ENCODE measurements around the gene CFAP45. TPM values are rescaled to one million over a fixed set of nuclear protein-coding genes. Genes with fewer than 3 reads are reported as not detected.

CFAP45 gene
- polyA plus RNA-seq, 1 experiment = 0.56 TPM

DNA sequence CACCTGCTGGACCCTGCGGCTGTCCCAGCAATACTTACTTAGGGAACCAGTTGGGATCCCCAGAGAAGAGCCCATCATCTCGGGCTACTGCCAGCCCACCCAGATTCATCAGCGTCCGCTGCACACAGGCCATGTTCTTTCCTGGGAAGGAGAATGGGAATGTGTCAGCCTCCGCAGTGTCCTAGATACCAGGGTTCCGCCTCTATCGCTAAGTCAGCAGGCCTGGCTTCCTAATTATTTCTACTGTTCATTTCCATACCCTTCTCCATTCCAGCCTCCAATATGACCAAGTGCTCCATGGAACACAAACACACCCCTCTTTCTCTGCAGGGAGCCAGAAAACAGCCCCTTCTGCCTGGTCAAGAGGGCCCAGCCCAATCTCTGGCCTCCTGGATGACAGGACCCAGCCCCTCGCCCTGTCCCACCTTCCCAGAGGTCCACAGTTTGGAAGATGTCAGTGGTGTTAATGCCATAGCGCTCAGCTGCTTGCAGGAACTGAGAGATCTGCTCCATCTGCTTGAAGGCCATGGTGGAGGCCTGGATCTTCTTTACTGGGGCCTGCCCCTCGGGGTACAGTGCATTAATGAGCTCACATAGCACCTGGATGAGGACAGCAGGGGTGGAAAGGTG, 19.4 kb upstream of the CFAP45 start:
- ChIA-PET CTCF (interaction anchor here (0.6 kb wide), 1 partner anchor 19 kb away, joined by 3 read pairs; no protein-coding TSS in a partner anchor), POLR2A (no interaction called here)
- TF ChIP-seq, protein P1, sequence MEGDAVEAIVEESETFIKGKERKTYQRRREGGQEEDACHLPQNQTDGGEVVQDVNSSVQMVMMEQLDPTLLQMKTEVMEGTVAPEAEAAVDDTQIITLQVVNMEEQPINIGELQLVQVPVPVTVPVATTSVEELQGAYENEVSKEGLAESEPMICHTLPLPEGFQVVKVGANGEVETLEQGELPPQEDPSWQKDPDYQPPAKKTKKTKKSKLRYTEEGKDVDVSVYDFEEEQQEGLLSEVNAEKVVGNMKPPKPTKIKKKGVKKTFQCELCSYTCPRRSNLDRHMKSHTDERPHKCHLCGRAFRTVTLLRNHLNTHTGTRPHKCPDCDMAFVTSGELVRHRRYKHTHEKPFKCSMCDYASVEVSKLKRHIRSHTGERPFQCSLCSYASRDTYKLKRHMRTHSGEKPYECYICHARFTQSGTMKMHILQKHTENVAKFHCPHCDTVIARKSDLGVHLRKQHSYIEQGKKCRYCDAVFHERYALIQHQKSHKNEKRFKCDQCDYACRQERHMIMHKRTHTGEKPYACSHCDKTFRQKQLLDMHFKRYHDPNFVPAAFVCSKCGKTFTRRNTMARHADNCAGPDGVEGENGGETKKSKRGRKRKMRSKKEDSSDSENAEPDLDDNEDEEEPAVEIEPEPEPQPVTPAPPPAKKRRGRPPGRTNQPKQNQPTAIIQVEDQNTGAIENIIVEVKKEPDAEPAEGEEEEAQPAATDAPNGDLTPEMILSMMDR (IDR thresholded peaks at IDR 0.05; ENCODE audit: insufficient read depth, low read depth, low read length) = no peak
- no peak for DNase-seq (ENCODE audit: low read depth)
- no peaks in the 10 kb centered on the region for H3K27me3 ChIP-seq (ENCODE audit: control insufficient read depth, insufficient read depth, low read length)
- no peak overlapping the region for H3K4me3 ChIP-seq (ENCODE audit: low read depth, low read length)
- H3K36me3 ChIP-seq (ENCODE audit: control insufficient read depth, insufficient read depth, low read length) = peaks cover 21% of the 10 kb centered on the region

DNA sequence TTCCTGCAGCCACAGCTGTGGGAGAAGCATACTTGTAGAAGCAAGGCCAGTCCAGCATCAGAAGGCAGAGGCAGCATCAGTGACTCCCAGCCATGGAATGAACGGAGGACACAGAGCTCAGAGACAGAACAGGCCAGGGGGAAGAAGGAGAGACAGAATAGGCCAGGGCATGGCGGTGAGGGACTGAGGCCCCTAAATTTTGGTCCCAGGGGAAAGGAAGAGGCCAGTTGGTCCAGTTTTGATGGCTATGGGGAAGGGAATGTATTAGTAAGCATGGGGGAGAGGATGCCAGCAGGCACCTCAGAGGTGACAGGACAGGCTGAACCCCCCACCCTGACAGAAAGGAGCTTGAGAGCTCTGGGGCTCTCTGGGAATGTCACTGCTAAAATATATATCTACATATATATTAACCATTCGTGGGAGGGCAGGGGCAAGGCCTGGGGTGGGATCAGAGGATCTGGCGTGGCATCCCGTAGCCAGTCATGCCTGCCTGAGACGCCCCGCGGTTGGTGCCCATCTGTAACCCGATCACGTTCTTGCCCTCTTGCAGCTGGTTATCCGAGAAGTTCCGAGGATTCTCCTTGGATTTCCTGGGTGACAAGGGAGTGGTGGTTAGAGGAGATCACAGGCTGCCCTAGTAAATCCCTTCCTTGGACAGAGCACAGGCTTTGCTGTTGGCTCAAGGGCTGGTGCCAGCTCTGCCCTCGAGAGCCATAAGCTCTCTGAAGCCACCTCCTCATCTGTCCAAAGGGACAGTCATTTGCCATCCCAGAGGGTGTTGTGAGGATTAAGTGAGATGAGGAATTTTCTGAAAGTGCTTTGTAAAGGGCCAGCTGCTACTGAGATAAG, 18.6 kb upstream of the CFAP45 start:
- CTCF ChIA-PET = interaction anchor here (0.6 to 4.3 kb wide), 2 partner anchors 20 to 88 kb away, joined by 3 to 22 read pairs; no protein-coding TSS in a partner anchor
- no peak for DNase-seq (ENCODE audit: low read depth)
- TF ChIP-seq, protein P1 (IDR thresholded peaks at IDR 0.05; ENCODE audit: insufficient read depth, low read depth, low read length) = no peak

DNA sequence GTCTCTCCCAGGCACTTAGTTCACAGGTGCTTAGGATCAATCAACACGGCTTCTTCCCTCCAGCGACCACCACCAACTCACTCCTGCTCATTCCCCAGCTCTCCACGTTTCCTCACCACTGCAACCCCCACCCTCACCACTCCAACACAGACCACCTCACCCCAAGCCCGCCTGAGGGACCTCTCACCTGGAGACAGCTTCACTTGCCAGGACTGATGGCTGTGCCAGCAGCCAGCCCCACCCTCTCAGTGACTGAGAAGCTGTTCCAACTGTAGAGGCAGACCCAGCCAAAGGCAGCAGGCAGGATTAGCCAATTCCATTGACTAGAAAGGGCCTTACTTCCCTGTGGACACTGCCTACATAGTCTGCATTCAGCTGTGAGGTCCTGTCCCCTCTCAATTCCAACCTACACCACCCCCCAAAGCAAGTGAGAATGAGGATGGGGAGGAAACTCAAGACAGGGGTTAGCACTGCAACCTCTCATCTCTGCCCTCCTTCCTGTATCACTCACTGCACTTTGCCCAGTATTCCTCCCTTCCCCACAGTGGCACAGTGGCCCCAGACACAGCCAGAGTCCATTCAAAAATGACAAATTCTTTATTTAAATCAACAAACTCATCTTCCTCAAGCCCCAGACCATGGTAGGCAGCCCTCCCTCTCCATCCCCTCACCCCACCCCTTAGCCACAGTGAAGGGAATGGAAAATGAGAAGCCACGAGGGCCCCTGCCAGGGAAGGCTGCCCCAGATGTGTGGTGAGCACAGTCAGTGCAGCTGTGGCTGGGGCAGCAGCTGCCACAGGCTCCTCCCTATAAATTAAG, 17.8 kb upstream of the CFAP45 start:
- ChIA-PET POLR2A (no interaction called here), CTCF (interaction anchor here (4.3 kb wide), 1 partner anchor 89 kb away, joined by 22 read pairs; no protein-coding TSS in a partner anchor)
- no peaks in the 10 kb centered on the region for H3K27me3 ChIP-seq (ENCODE audit: control insufficient read depth, insufficient read depth, low read length)
- TF ChIP-seq, protein P1 (IDR thresholded peaks at IDR 0.05; ENCODE audit: insufficient read depth, low read depth, low read length) = no peak
- H3K4me3 ChIP-seq (ENCODE audit: low read depth, low read length) = no peak overlapping the region
- H3K36me3 ChIP-seq (ENCODE audit: control insufficient read depth, insufficient read depth, low read length) = peaks cover 21% of the 10 kb centered on the region
- DNase-seq (ENCODE audit: low read depth) = no peak

More for the DNA sequence above, 18.6 kb upstream of the CFAP45 start:
- Histone ChIP-seq H3K36me3 (ENCODE audit: control insufficient read depth, insufficient read depth, low read length) (peaks cover 21% of the 10 kb centered on the region), H3K4me3 (ENCODE audit: low read depth, low read length) (no peak overlapping the region), H3K27me3 (ENCODE audit: control insufficient read depth, insufficient read depth, low read length) (no peaks in the 10 kb centered on the region)
- POLR2A ChIA-PET = no interaction called here

GRCh38 chr1:159916242-159917051, 16.5 kb upstream of the CFAP45 start:
- ChIA-PET POLR2A (no interaction called here), CTCF (interaction anchor here (1.0 to 4.3 kb wide), 7 partner anchors 10 to 118 kb away, joined by 3 to 22 read pairs (median 3); no protein-coding TSS in a partner anchor)
- TF ChIP-seq, protein P1 (IDR thresholded peaks at IDR 0.05; ENCODE audit: insufficient read depth, low read depth, low read length) = no peak
- no peak overlapping the region for H3K4me3 ChIP-seq (ENCODE audit: low read depth, low read length)
- no peaks in the 10 kb centered on the region for H3K27me3 ChIP-seq (ENCODE audit: control insufficient read depth, insufficient read depth, low read length)
- no peak for DNase-seq (ENCODE audit: low read depth)
- H3K36me3 ChIP-seq (ENCODE audit: control insufficient read depth, insufficient read depth, low read length) = peaks cover 21% of the 10 kb centered on the region

Data from BJ (cell line).